Small intestine (tissue), 7 donors: ENCODE measurements around the gene FTO. TPM values are rescaled to one million over a fixed set of nuclear protein-coding genes. Genes with fewer than 3 reads are reported as not detected.

Experiments used
- DNase-seq, 2 donors: peaks; one replicate each; pipeline versions ENCODE4 v3.0.0 to v3.0.0-alpha.2; 2013
- FAIRE-seq: peaks from 2 replicates; lab custom pipeline; 2012; peaks lifted over from hg19 to GRCh38; lab: Jason Lieb, UNC
- H3K27ac ChIP-seq, 3 donors: one replicate each; pipeline ENCODE4 v1.5.1; 2013; ENCODE audit warnings: low read length in 2 of 3, mild to moderate bottlenecking in 2 of 3, control low read depth in 1 of 3, inconsistent platforms in 1 of 3, low read depth in 1 of 3, moderate library complexity in 1 of 3
- H3K27me3 ChIP-seq, 3 donors: one replicate each; pipeline ENCODE4 v1.6.1; 2013; ENCODE audit warnings: low read length in 3 of 3, inconsistent platforms in 1 of 3; ENCODE audit not compliant: control insufficient read depth in 3 of 3, insufficient read depth in 3 of 3
- H3K36me3 ChIP-seq, 3 donors: one replicate each; pipeline ENCODE4 v1.6.1; 2013; ENCODE audit warnings: low read length in 3 of 3, inconsistent platforms in 1 of 3, low read depth in 1 of 3, mild to moderate bottlenecking in 1 of 3, moderate library complexity in 1 of 3; ENCODE audit not compliant: control insufficient read depth in 3 of 3, insufficient read depth in 2 of 3
- H3K4me1 ChIP-seq, 3 donors: one replicate each; pipeline ENCODE4 v1.6.1; 2013; ENCODE audit warnings: low read length in 2 of 3, inconsistent platforms in 1 of 3, low read depth in 1 of 3, mild to moderate bottlenecking in 1 of 3, moderate library complexity in 1 of 3; ENCODE audit not compliant: control insufficient read depth in 3 of 3, insufficient read depth in 2 of 3
- H3K4me3 ChIP-seq, 3 donors: one replicate each; pipeline ENCODE4 v1.5.1; 2013; ENCODE audit warnings: low read length in 3 of 3, control low read depth in 1 of 3, inconsistent platforms in 1 of 3, low read depth in 1 of 3, mild to moderate bottlenecking in 1 of 3, moderate library complexity in 1 of 3
- H3K9me3 ChIP-seq, 2 donors: one replicate each; pipeline ENCODE4 v1.6.1; 2013; ENCODE audit warnings: low read depth in 1 of 2, low read length in 1 of 2; ENCODE audit not compliant: control insufficient read depth in 2 of 2, insufficient read depth in 1 of 2
- WGBS, 3 donors: extraction: QIAGEN DNeasy Blood & Tissue Kit; methylation state at CpG; one replicate each; pipeline ENCODE4 v1.1.7; 2013; 5-methylcytosine and 5-hydroxymethylcytosine counted together
- polyA plus RNA-seq, 4 donors: library from polyadenylated mRNA; stranded (reverse) in 3 of 4; unstranded in 1 of 4; fragments of 200-250 nt in 3 of 4; fragments of 120-200 nt in 1 of 4; gene quantifications; one replicate each; pipeline versions ENCODE4 v1.2.1 to v1.2.3, GENCODE V29; 2013
- donor health status: healthy with polysubstance abuse.
- donor health status: control.
- donor health status: control.
- donor health status: Bipolar disorder and iron deficiency.
- donor health status: healthy.

Gene FTO
- polyA plus RNA-seq, 4 donors: 5.4 to 36.8 (median 12.2) TPM

DNA sequence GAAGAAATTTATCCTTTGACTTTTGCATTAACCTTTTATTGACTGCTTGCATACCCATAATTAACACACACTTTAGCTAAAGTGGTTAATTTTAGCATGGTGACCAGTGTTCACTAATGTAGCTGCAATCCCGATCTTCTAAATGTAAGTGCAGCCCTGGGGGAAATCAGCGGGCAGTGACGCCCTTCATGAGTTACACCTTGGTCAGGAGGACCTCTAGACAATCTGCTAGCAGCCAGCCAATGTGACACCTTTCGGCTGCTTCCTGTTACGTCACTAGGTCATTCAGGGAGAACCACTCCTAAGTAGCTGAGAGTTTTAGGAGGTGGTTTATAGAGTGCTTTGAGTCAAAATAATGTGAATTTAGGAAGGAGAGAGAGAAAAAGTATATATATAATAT is 402.1 kb downstream of the FTO start:
- WGBS, 3 donors: 94 to 98% (median 97%) methylated on average over 5 of the region's 5 CpGs
- Histone ChIP-seq H3K9me3 (no peaks in the 10 kb centered on the region), H3K36me3 (no peaks in the 10 kb centered on the region), H3K4me3 (no peak overlapping the region), H3K4me1 (no peaks in the 10 kb centered on the region), H3K27ac (no peak overlapping the region), H3K27me3 (no peaks in the 10 kb centered on the region)
- no peak for FAIRE-seq
- DNase-seq: no peak

DNA sequence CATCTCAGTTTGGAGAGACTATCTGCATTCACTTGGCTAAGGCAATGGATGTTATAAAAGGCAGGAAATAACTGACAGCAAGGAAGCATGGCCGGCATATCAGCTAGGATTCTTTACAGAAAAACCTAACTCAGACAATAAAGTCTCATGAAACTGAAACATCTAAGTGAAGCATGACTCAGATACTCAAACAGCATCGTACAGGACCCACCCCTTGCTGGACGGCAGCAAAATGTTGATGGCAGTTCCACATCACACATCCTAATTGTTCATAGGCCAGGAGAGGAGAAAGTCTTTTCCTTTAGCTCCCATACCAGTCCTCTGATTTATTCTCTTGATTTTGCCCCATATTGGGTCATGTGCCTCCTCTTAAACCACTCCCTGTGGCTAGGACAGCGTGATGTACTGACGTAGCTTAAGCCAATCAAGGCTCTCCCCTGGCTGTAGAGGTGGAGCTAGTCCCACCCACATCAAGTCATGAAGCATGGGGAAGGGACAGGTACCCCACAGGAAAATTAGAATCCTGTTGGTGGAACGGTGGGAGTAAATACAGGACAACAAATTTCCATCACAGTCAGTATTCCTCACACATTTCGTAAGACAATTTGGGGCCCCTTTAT is 403.7 kb downstream of the FTO start:
- Histone ChIP-seq H3K27ac (no peak overlapping the region), H3K27me3 (no peaks in the 10 kb centered on the region), H3K4me1 (no peaks in the 10 kb centered on the region), H3K36me3 (peaks cover 0 to 7% (median 0%) of the 10 kb centered on the region in 3 donors), H3K4me3 (no peak overlapping the region), H3K9me3 (no peaks in the 10 kb centered on the region)
- 82 to 90% (median 82%) methylated on average over 7 of the region's 7 CpGs for WGBS, 3 donors
- no peak for FAIRE-seq
- DNase-seq: no peak

DNA sequence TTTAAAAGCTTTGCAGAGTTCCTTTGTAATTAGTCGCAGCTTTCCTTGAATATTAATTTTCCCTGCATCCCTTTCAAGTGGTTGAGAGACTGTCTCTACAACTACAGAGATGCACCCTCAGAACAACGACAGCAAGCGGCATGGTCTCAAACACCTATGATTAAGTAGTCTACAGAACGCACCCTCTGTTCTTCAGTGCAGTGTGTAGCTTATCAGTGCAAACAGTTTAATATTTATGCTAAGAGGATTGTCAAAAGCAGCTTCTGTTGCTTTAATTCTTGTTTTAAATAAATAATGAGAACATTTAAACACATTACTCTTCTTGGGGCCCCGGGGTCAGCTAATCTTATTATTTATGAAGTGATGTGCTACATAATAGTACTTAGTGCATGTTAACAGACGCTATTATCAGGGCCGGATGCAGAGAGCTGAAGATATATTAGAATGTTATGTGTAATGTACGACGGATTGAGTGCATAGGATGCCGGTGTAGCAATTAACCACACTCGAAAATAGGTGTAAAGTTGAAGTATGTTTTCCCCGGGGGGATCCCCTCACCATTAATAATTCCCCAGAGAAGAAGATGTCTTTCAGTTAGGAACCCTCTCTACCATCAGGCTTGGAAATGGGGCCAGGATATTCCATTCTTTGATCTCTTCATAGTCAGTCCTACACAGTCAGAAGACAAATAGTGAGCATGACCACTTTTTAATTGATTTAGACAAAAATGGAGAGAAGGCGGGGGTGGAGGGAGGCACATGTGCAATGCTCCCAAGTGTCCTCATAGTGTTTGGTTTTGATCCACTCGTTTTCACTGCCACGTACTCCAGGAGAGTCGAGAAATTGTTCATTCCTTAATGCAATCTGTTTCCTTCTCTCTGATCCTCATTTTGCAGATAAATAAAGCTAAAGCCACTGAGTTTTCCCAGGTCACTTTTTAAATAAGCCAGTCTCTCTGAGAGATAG is 406.3 kb downstream of the FTO start:
- Histone ChIP-seq H3K4me1 (no peaks in the 10 kb centered on the region), H3K4me3 (no peak overlapping the region), H3K36me3 (peaks cover 0 to 17% (median 6%) of the 10 kb centered on the region in 3 donors), H3K27me3 (no peaks in the 10 kb centered on the region), H3K27ac (no peak overlapping the region), H3K9me3 (no peaks in the 10 kb centered on the region)
- no peak for FAIRE-seq
- WGBS, 3 donors: 81 to 92% (median 90%) methylated on average over 16 of the region's 16 CpGs
- no peak for DNase-seq

DNA sequence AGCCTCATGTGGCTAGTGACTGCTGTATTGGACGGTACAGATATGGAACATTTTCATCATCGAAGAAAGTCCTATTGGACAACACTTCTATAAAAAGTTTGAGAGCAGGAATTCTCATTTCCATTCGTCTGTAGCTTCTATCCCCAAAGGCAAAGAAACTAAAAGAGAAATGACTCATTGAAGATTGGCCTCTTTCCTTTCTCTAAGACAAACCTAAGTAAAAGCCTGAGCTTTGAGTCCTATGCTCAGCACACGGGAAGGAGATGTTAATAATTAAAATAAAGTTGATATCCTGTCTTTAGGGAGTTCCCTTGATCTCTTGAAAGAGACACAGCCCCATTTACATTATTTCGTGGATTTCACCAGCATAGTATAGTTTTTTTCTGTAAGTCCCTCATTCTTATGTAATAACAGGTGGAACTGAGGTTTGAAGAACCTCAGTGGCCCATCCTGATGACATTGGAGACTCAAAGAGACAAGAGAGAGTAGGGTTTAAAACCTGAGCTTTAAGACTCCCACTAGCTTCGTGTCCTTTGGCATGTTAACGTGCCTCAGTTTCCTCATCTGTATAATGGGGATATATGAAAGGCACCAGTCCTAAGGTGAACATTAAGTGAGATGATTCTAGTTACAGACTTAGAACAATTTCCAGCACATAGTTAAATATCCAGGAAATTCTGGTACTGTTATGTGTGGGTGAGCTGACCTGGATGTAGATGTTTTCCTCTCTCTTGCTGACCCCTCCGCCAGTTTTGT is 408.7 kb downstream of the FTO start:
- H3K9me3 ChIP-seq: no peaks in the 10 kb centered on the region
- no peak overlapping the region for H3K27ac ChIP-seq
- no peaks in the 10 kb centered on the region for H3K4me1 ChIP-seq
- no peak overlapping the region for H3K4me3 ChIP-seq
- WGBS, 3 donors: 88 to 90% (median 88%) methylated on average over 8 of the region's 8 CpGs
- no peak for DNase-seq
- H3K27me3 ChIP-seq: no peaks in the 10 kb centered on the region
- no peak for FAIRE-seq
- H3K36me3 ChIP-seq: peaks cover 0 to 19% (median 6%) of the 10 kb centered on the region in 3 donors

DNA sequence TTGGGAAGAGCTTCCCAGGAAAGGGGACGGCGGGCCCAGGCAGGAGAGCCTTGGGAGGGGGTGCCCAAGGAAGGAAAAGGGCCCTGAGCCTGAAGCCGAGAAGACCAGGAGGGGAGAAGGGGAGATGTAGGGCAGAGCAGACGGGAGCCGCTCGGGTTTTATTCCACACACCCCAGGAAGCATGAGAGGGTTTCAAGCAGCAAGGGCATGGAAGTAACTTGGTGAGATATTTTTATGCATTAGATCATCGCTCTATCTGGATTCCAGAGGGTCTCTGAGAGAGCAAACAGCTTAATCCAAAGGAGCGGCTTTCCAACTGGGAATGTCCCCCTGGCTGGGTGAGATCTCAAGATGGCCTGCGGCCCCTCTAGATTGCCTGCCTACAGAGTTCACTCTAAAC is 411.6 kb downstream of the FTO start:
- FAIRE-seq (no peak), DNase-seq (no peak)
- H3K9me3 ChIP-seq: no peaks in the 10 kb centered on the region
- no peaks in the 10 kb centered on the region for H3K4me1 ChIP-seq
- peaks cover 0 to 21% (median 6%) of the 10 kb centered on the region in 3 donors for H3K36me3 ChIP-seq
- 95 to 100% (median 95%) methylated on average over 9 of the region's 9 CpGs for WGBS, 3 donors
- H3K27me3 ChIP-seq: no peaks in the 10 kb centered on the region
- H3K4me3 ChIP-seq: no peak overlapping the region
- no peak overlapping the region for H3K27ac ChIP-seq

DNA sequence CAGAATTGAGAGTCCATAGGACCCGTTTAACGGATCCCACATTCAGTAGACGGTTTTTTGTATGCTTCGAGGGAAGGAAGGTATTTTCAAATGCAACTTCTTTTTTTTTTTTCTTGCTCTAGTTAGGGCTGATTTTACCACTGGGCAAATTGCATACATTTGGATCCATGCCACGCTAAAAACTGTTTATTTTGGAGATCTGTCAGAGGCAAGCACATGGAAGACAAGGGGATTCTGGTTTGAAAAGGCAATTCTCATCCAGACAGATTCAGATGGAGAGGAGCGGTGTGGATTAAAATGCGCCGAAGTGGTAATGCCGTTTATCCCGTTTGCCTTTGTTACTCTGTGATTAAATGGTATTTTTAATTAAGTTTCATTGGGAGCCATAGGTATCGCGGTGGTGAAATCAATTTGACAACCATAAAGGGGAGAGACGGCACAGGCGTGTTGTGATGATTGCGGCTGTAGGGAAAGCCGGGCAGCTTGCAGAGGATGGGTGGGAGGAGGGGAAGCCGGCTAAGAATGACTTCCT is 412.2 kb downstream of the FTO start:
- H3K27ac ChIP-seq: no peak overlapping the region
- peaks cover 0 to 21% (median 6%) of the 10 kb centered on the region in 3 donors for H3K36me3 ChIP-seq
- H3K27me3 ChIP-seq: no peaks in the 10 kb centered on the region
- 81 to 89% (median 89%) methylated on average over 17 of the region's 17 CpGs for WGBS, 3 donors
- DNase-seq (no peak), FAIRE-seq (no peak)
- no peak overlapping the region for H3K4me3 ChIP-seq
- no peaks in the 10 kb centered on the region for H3K9me3 ChIP-seq
- H3K4me1 ChIP-seq: no peaks in the 10 kb centered on the region

DNA sequence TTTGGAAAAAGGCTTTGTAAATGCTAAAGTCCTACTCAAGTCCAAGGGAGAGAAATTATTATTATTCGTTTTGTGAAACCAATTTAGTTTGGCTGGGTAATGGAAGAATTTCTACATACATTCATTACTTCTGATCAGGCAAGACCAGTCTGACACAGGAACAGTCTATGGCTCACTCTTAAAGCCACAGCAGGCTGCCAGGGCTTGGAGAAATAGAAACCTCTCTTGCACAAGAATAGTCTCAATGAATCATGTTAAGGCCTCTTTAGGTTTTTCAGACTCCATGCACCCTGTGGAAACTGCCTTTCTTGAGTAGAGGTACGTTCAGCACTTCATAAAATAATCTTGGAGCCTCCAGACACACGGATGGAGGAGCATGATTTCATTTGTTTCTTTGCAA is 414.9 kb downstream of the FTO start:
- no peaks in the 10 kb centered on the region for H3K4me1 ChIP-seq
- H3K9me3 ChIP-seq: no peaks in the 10 kb centered on the region
- WGBS, 3 donors: 83 to 91% (median 84%) methylated on average over 3 of the region's 3 CpGs
- H3K36me3 ChIP-seq: peaks cover 0 to 10% (median 0%) of the 10 kb centered on the region in 3 donors
- FAIRE-seq (no peak), DNase-seq (no peak)
- no peak overlapping the region for H3K4me3 ChIP-seq
- no peak overlapping the region for H3K27ac ChIP-seq
- H3K27me3 ChIP-seq: no peaks in the 10 kb centered on the region
